Spleen (tissue), 7 donors: ENCODE measurements around the gene CCL8.

ENCODE experiments used
- CTCF ChIP-seq, 11 experiments: fragments of 200-600 bp in 7 of 11; fragments of 450-650 bp in 4 of 11; sonication (generic) in 4 of 11; IDR thresholded peaks in 8 of 11; conservative IDR thresholded peaks in 3 of 11; 1 replicate in 7 of 11; 2 replicates in 4 of 11; pipeline versions ENCODE4 v1.4.0 to v1.8.0; 2016 to 2021; ENCODE audit warnings: antibody characterized with exemption in 11 of 11, inconsistent platforms in 4 of 11, mild to moderate bottlenecking in 1 of 11
- POLR2AphosphoS5 ChIP-seq, 3 donors: sonication (generic); formaldehyde crosslinking; IDR thresholded peaks; one replicate each; pipeline ENCODE4 v1.5.1; 2017; ENCODE audit warnings: antibody characterized with exemption in 3 of 3
- donor health status: DM: no; HTN: no; CAD: no; lungs with moderate emphysema.
- donor health status: DM: no; HTN: no; CAD: no.
- donor health status: DM: no; HTN: no; CAD: no.

- TF ChIP-seq CTCF (IDR thresholded peaks at IDR 0.05 in 8 of 11, conservative IDR thresholded peaks at IDR 0.05 in 3 of 11), result no peak
- no peak for TF ChIP-seq POLR2AphosphoS5 (IDR thresholded peaks at IDR 0.05)
These were observed 2.7 kb downstream of the CCL8 start for GRCh38 chr17:34321964-34322363.
